Measurements from ENCODE around the gene KCTD5. TPM values are rescaled to one million over a fixed set of nuclear protein-coding genes. Genes with fewer than 3 reads are reported as not detected.

Gene KCTD5
- total RNA-seq, 5 donors from 2014 or later (not counting 1 experiment from before 2014, with no cell fraction given), result 19.5 to 29.1 (median 26.3) TPM

DNA sequence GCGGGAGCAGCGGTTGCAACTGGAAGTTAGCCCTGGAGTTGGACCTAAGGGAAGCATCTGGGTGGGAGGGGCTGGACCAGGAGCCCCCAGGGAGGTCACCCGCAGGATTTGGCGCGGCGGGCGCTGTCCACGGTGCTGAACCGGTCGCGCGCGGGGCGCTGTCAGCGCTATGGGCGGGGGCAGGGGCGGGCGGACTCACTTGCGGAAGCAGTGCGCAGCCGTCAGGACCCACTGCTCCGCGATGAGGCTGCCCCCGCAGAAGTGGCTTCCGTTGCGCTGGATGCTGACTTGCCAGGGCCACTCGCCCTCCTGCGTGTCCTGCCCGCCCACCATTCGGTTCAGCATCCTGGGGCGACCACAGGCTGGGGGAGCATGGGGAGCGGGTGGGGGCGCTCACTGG is 33.2 kb downstream of the KCTD5 start:
- WGBS (ENCODE audit: insufficient coverage), result 4% methylated on average over 33 of the region's 33 CpGs
- Histone ChIP-seq H3K4me1 (ENCODE audit: control insufficient read depth in 1 of 2, extremely low read depth in 1 of 2, insufficient read depth in 2 of 2, low read length in 2 of 2) (peaks cover 2 to 17% of the 10 kb centered on the region in 2 experiments), H3K27me3 (replicated peaks in 1 of 2; ENCODE audit: control insufficient read depth in 2 of 2, extremely low read depth in 1 of 2, insufficient read depth in 2 of 2, low read length in 1 of 2) (peaks cover 0 to 17% of the 10 kb centered on the region in 2 experiments), H3K27ac (ENCODE audit: low read length) (no peak overlapping the region), H3K4me3 (ENCODE audit: control insufficient read depth in 1 of 2, extremely low read depth in 1 of 2, low read length in 1 of 2) (peak overlapping the region in 1 of 2 donors; percentile 7), H3K36me3 (ENCODE audit: control insufficient read depth in 2 of 2, extremely low read depth in 1 of 2, insufficient read depth in 1 of 2, low read length in 1 of 2) (no peaks in the 10 kb centered on the region), H3K9me3 (no peaks in the 10 kb centered on the region)
- peak; percentile 89 to 96 (median 92) for ATAC-seq (replicated peaks in 1 of 4)
- Mint-ChIP-seq H3K27me3 (no peaks in the 10 kb centered on the region), H3K36me3 (no peaks in the 10 kb centered on the region), H3K4me1 (peaks cover 4 to 9% (median 6%) of the 10 kb centered on the region in 3 donors), H3K27ac (no peak overlapping the region), H3K9me3 (no peaks in the 10 kb centered on the region), H3K4me3 (peak overlapping the region in 1 of 3 donors; percentile 50)
- peak; percentile 65 to 89 (median 80) for DNase-seq
- POLR2A ChIA-PET, result no interaction called here
- CTCF ChIA-PET, result no interaction called here

- ATAC-seq (replicated peaks in 1 of 4) (no peak), DNase-seq (no peak)
- H3K4me1 Mint-ChIP-seq, result peaks cover 4 to 7% (median 6%) of the 10 kb centered on the region in 3 donors
- no peaks in the 10 kb centered on the region for H3K9me3 ChIP-seq
- H3K27me3 ChIP-seq (replicated peaks in 1 of 2; ENCODE audit: control insufficient read depth in 2 of 2, extremely low read depth in 1 of 2, insufficient read depth in 2 of 2, low read length in 1 of 2), result peaks cover 0 to 17% of the 10 kb centered on the region in 2 experiments
- H3K27ac Mint-ChIP-seq, result no peak overlapping the region
- ChIA-PET CTCF (no interaction called here), POLR2A (no interaction called here)
- 79% methylated on average over 14 of the region's 17 CpGs for WGBS (ENCODE audit: insufficient coverage)
- H3K27me3 Mint-ChIP-seq, result no peaks in the 10 kb centered on the region
- no peaks in the 10 kb centered on the region for H3K36me3 ChIP-seq (ENCODE audit: control insufficient read depth in 2 of 2, extremely low read depth in 1 of 2, insufficient read depth in 1 of 2, low read length in 1 of 2)
- no peak overlapping the region for H3K27ac ChIP-seq (ENCODE audit: low read length)
- H3K4me3 ChIP-seq (ENCODE audit: control insufficient read depth in 1 of 2, extremely low read depth in 1 of 2, low read length in 1 of 2), result peak overlapping the region in 1 of 2 donors; percentile 7
- no peaks in the 10 kb centered on the region for H3K9me3 Mint-ChIP-seq
- peak overlapping the region in 1 of 3 donors; percentile 50 for H3K4me3 Mint-ChIP-seq
- peaks cover 2 to 20% of the 10 kb centered on the region in 2 experiments for H3K4me1 ChIP-seq (ENCODE audit: control insufficient read depth in 1 of 2, extremely low read depth in 1 of 2, insufficient read depth in 2 of 2, low read length in 2 of 2)
- H3K36me3 Mint-ChIP-seq, result no peaks in the 10 kb centered on the region
Measured at GRCh38 chr16:2715966-2716885, 33.9 kb downstream of the KCTD5 start.

- Histone ChIP-seq H3K9me3 (no peaks in the 10 kb centered on the region), H3K4me1 (ENCODE audit: control insufficient read depth in 1 of 2, extremely low read depth in 1 of 2, insufficient read depth in 2 of 2, low read length in 2 of 2) (peaks cover 2 to 26% of the 10 kb centered on the region in 2 experiments), H3K4me3 (ENCODE audit: control insufficient read depth in 1 of 2, extremely low read depth in 1 of 2, low read length in 1 of 2) (no peak overlapping the region), H3K36me3 (ENCODE audit: control insufficient read depth in 2 of 2, extremely low read depth in 1 of 2, insufficient read depth in 1 of 2, low read length in 1 of 2) (no peaks in the 10 kb centered on the region), H3K27ac (ENCODE audit: low read length) (no peak overlapping the region), H3K27me3 (replicated peaks in 1 of 2; ENCODE audit: control insufficient read depth in 2 of 2, extremely low read depth in 1 of 2, insufficient read depth in 2 of 2, low read length in 1 of 2) (peaks cover 0 to 17% of the 10 kb centered on the region in 2 experiments)
- WGBS (ENCODE audit: insufficient coverage), result 75% methylated on average over 2 of the region's 10 CpGs
- H3K27me3 Mint-ChIP-seq, result no peaks in the 10 kb centered on the region
- no peaks in the 10 kb centered on the region for H3K9me3 Mint-ChIP-seq
- ChIA-PET POLR2A (no interaction called here), CTCF (no interaction called here)
- peaks cover 4 to 7% (median 6%) of the 10 kb centered on the region in 3 donors for H3K4me1 Mint-ChIP-seq
- H3K4me3 Mint-ChIP-seq, result peak overlapping the region in 1 of 3 donors; percentile 50
- ATAC-seq (replicated peaks in 1 of 4) (no peak), DNase-seq (no peak)
- H3K36me3 Mint-ChIP-seq, result no peaks in the 10 kb centered on the region
- H3K27ac Mint-ChIP-seq, result no peak overlapping the region
Measured at GRCh38 chr16:2716948-2717347, 34.6 kb downstream of the KCTD5 start.

GRCh38 chr16:2717383-2718263 is 35.3 kb downstream of the KCTD5 start:
- peaks cover 2 to 26% of the 10 kb centered on the region in 2 experiments for H3K4me1 ChIP-seq (ENCODE audit: control insufficient read depth in 1 of 2, extremely low read depth in 1 of 2, insufficient read depth in 2 of 2, low read length in 2 of 2)
- Mint-ChIP-seq H3K9me3 (no peaks in the 10 kb centered on the region), H3K4me1 (peaks cover 6 to 7% (median 6%) of the 10 kb centered on the region in 3 donors), H3K27me3 (no peaks in the 10 kb centered on the region), H3K36me3 (no peaks in the 10 kb centered on the region), H3K4me3 (no peak overlapping the region), H3K27ac (no peak overlapping the region)
- no peak overlapping the region for H3K4me3 ChIP-seq (ENCODE audit: control insufficient read depth in 1 of 2, extremely low read depth in 1 of 2, low read length in 1 of 2)
- H3K27me3 ChIP-seq (replicated peaks in 1 of 2; ENCODE audit: control insufficient read depth in 2 of 2, extremely low read depth in 1 of 2, insufficient read depth in 2 of 2, low read length in 1 of 2), result peaks cover 0 to 17% of the 10 kb centered on the region in 2 experiments
- CTCF ChIA-PET, result no interaction called here
- ATAC-seq (replicated peaks in 1 of 4), result no peak
- WGBS (ENCODE audit: insufficient coverage), result 57% methylated on average over 9 of the region's 21 CpGs
- H3K9me3 ChIP-seq, result no peaks in the 10 kb centered on the region
- DNase-seq, result no peak
- POLR2A ChIA-PET, result no interaction called here
- no peaks in the 10 kb centered on the region for H3K36me3 ChIP-seq (ENCODE audit: control insufficient read depth in 2 of 2, extremely low read depth in 1 of 2, insufficient read depth in 1 of 2, low read length in 1 of 2)
- H3K27ac ChIP-seq (ENCODE audit: low read length), result no peak overlapping the region

- Mint-ChIP-seq H3K27ac (no peak overlapping the region), H3K27me3 (peaks cover 4 to 5% of the 10 kb centered on the region in 2 donors), H3K36me3 (no peaks in the 10 kb centered on the region), H3K4me1 (peaks cover 6 to 7% (median 6%) of the 10 kb centered on the region in 3 donors), H3K4me3 (peak overlapping the region in 2 of 3 donors; percentile 39 to 71), H3K9me3 (no peaks in the 10 kb centered on the region)
- DNase-seq (no peak), ATAC-seq (replicated peaks in 1 of 4) (no peak)
- Histone ChIP-seq H3K9me3 (no peaks in the 10 kb centered on the region), H3K36me3 (ENCODE audit: control insufficient read depth in 2 of 2, extremely low read depth in 1 of 2, insufficient read depth in 1 of 2, low read length in 1 of 2) (no peaks in the 10 kb centered on the region), H3K4me1 (ENCODE audit: control insufficient read depth in 1 of 2, extremely low read depth in 1 of 2, insufficient read depth in 2 of 2, low read length in 2 of 2) (peaks cover 2 to 26% of the 10 kb centered on the region in 2 experiments), H3K4me3 (ENCODE audit: control insufficient read depth in 1 of 2, extremely low read depth in 1 of 2, low read length in 1 of 2) (no peak overlapping the region), H3K27ac (ENCODE audit: low read length) (no peak overlapping the region), H3K27me3 (replicated peaks in 1 of 2; ENCODE audit: control insufficient read depth in 2 of 2, extremely low read depth in 1 of 2, insufficient read depth in 2 of 2, low read length in 1 of 2) (peaks cover 0 to 9% of the 10 kb centered on the region in 2 experiments)
- whole genome bisulfite sequencing (ENCODE audit: insufficient coverage), result 91% methylated on average over 10 of the region's 16 CpGs
- ChIA-PET CTCF (no interaction called here), POLR2A (no interaction called here)
Measured at GRCh38 chr16:2719328-2720063, 37.2 kb downstream of the KCTD5 start.

All from T-cell (primary cell).